AG04450 (cell line): ENCODE data around the gene KCNK7. TPM values are rescaled to one million over a fixed set of nuclear protein-coding genes. Genes with fewer than 3 reads are reported as not detected.

ENCODE experiments used
- CTCF ChIA-PET: fragments of 300-600, 350-600 bp; formaldehyde crosslinking; extraction: SDS; loops from one replicate; lab custom pipeline; 2022; ENCODE audit warnings: antibody characterized with exemption, inconsistent platforms; lab: Charles Lee
- POLR2A ChIA-PET: fragments of 350-600 bp; formaldehyde crosslinking; extraction: SDS; loops from one replicate; lab custom pipeline; 2021; ENCODE audit warnings: antibody characterized with exemption, inconsistent platforms; lab: Yijun Ruan, JAX
- DNase-seq: peaks from one replicate; pipeline ENCODE4 v3.0.0-alpha.2; 2011; ENCODE audit warnings: low read depth, low spot score
- H3K27ac ChIP-seq: one replicate; pipeline ENCODE4 v1.5.1; 2012; ENCODE audit warnings: low read depth, low read length, control low read depth
- H3K27me3 ChIP-seq: one replicate; pipeline ENCODE4 v1.6.0; 2012; ENCODE audit warnings: low read length; ENCODE audit not compliant: control insufficient read depth, insufficient read depth
- H3K4me3 ChIP-seq: 2 replicates; pipeline ENCODE4 v1.5.1; 2011; ENCODE audit warnings: mild to moderate bottlenecking, low read depth, low read length, control low read depth
- H3K9me3 ChIP-seq: 2 replicates; pipeline ENCODE4 v1.5.1; 2012; ENCODE audit warnings: low read length; ENCODE audit not compliant: control insufficient read depth, insufficient read depth
- CTCF ChIP-seq: IDR thresholded peaks from 2 replicates; pipeline ENCODE4 v1.5.1; 2011; ENCODE audit warnings: low read depth, low read length, control low read depth, inconsistent platforms
- polyA plus RNA-seq: library from polyadenylated mRNA; depleted of rRNA; stranded (reverse); fragments of >200 nt; gene quantifications from 2 replicates; pipeline ENCODE4 v1.2.3, GENCODE V29; 2011

Gene KCNK7
- polyA plus RNA-seq, 1 experiment, result not detected

GRCh38 chr11:65578667-65579066 lies 16.9 kb downstream of the KCNK7 start:
- no peak overlapping the region for H3K27ac ChIP-seq

GRCh38 chr11:65578134-65578533 lies 17.5 kb downstream of the KCNK7 start:
- H3K27me3 ChIP-seq, result no peaks in the 10 kb centered on the region
- no peak overlapping the region for H3K4me3 ChIP-seq
- H3K27ac ChIP-seq, result no peak overlapping the region
- ChIA-PET POLR2A (no interaction called here), CTCF (interaction anchor here (1.0 to 1.9 kb wide), 2 partner anchors 11 to 16 kb away, joined by 5 to 17 read pairs; no protein-coding TSS in a partner anchor)
- DNase-seq, result no peak
- no peak for TF ChIP-seq CTCF
- H3K9me3 ChIP-seq, result no peaks in the 10 kb centered on the region

More at GRCh38 chr11:65578667-65579066, 16.9 kb downstream of the KCNK7 start:
- ChIA-PET POLR2A (interaction anchor here (0.6 kb wide), 1 partner anchor 15 kb away, joined by 5 read pairs; no protein-coding TSS in a partner anchor), CTCF (interaction anchor here (1.0 kb wide), 1 partner anchor 11 kb away, joined by 5 read pairs; no protein-coding TSS in a partner anchor)
- no peak for TF ChIP-seq CTCF
- no peak for DNase-seq
- Histone ChIP-seq H3K9me3 (no peaks in the 10 kb centered on the region), H3K4me3 (no peak overlapping the region), H3K27me3 (no peaks in the 10 kb centered on the region)

GRCh38 chr11:65577756-65578109 lies 17.9 kb downstream of the KCNK7 start:
- peak overlapping the region; percentile 65 for H3K4me3 ChIP-seq
- ChIA-PET CTCF (interaction anchor here (1.0 to 1.9 kb wide), 2 partner anchors 12 to 16 kb away, joined by 5 to 17 read pairs; no protein-coding TSS in a partner anchor), POLR2A (interaction anchor here (1.1 to 1.2 kb wide), 2 partner anchors 16 to 37 kb away, joined by 3 read pairs; no protein-coding TSS in a partner anchor)
- no peaks in the 10 kb centered on the region for H3K27me3 ChIP-seq
- no peaks in the 10 kb centered on the region for H3K9me3 ChIP-seq
- no peak for TF ChIP-seq CTCF
- DNase-seq, result no peak
- peak overlapping the region; percentile 47 for H3K27ac ChIP-seq

- no peak for TF ChIP-seq CTCF
- peak overlapping the region; percentile 65 for H3K4me3 ChIP-seq
- H3K9me3 ChIP-seq, result no peaks in the 10 kb centered on the region
- no peak for DNase-seq
- CTCF ChIA-PET, result interaction anchor here (0.6 to 2.3 kb wide), 3 partner anchors 17 to 270 kb away, joined by 3 to 17 read pairs (median 8); no protein-coding TSS in a partner anchor
- H3K27me3 ChIP-seq, result no peaks in the 10 kb centered on the region
- peak overlapping the region; percentile 47 for H3K27ac ChIP-seq
- POLR2A ChIA-PET, result interaction anchor here (0.6 to 1.2 kb wide), 5 partner anchors 17 to 75 kb away, joined by 3 to 5 read pairs (median 3); partner anchors contain the start of gene KCNK7
These were observed 18.5 kb downstream of the KCNK7 start for GRCh38 chr11:65576867-65577755.
